Subcutaneous adipose tissue (tissue), 4 donors: Measurements from ENCODE around the gene TCERG1. TPM values are rescaled to one million over a fixed set of nuclear protein-coding genes. Genes with fewer than 3 reads are reported as not detected.

ENCODE experiments used
- small RNA-seq: library from RNA; depleted of rRNA; stranded (forward); fragments of <200 nt; gene quantifications from one replicate; pipeline ENCODE3, GENCODE V24; 2016
- total RNA-seq, 4 donors: library from RNA; depleted of rRNA; stranded (reverse); fragments of >200 nt; gene quantifications; one replicate each; pipeline ENCODE4 v1.1.0, GENCODE V29; 2016
- TF ChIP-seq, protein P1 (sequence below): fragments of 450-650 bp; IDR thresholded peaks from one replicate; pipeline ENCODE4 v1.5.1; 2016; ENCODE audit warnings: low read depth, mild to moderate bottlenecking, control low read depth, antibody characterized with exemption, moderate library complexity

TCERG1 gene
- total RNA-seq, 4 donors from 2014 or later: 41.6 to 120 (median 59.2) TPM

GRCh38 chr5:146549615-146550014 is 102.5 kb downstream of the TCERG1 start:
- TF ChIP-seq, protein P1, sequence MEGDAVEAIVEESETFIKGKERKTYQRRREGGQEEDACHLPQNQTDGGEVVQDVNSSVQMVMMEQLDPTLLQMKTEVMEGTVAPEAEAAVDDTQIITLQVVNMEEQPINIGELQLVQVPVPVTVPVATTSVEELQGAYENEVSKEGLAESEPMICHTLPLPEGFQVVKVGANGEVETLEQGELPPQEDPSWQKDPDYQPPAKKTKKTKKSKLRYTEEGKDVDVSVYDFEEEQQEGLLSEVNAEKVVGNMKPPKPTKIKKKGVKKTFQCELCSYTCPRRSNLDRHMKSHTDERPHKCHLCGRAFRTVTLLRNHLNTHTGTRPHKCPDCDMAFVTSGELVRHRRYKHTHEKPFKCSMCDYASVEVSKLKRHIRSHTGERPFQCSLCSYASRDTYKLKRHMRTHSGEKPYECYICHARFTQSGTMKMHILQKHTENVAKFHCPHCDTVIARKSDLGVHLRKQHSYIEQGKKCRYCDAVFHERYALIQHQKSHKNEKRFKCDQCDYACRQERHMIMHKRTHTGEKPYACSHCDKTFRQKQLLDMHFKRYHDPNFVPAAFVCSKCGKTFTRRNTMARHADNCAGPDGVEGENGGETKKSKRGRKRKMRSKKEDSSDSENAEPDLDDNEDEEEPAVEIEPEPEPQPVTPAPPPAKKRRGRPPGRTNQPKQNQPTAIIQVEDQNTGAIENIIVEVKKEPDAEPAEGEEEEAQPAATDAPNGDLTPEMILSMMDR: no peak

GRCh38 chr5:146553446-146553845 is 106.3 kb downstream of the TCERG1 start:
- TF ChIP-seq, protein P1: no peak

DNA sequence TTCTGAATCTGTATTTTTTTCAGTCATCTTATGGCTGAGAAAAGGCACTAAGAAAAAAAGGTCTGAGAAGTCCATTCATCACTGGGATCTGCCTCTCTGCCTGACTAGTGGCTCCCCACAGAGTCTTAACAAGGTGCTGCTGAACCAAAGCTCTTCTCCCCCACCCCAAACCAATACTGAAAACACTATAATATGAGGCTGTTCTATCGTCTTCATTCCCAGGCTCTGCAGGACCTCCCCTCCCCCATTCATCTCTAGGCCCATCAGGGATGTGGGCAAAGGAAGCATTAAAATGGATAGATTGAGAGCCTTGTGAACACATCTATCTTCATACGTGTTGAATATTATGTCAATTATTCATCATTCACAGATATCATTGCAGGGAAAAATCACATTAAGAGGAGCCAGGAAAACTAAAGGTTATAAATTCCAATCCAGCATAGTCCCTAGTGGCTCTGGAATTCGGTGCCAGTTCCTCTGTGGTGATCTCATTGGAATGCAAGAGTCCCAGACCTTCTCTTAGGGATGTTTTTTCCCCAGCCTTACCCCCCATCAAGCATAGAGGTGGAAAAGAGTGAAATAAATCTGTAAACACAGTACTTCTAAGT is 113.2 kb downstream of the TCERG1 start:
- TF ChIP-seq, protein P1: no peak

Small RNA genes lying within 50 kb of the gene (small RNA-seq; reads per million reads assigned to genes)
- gene RF02271: not detected

Other genes starting within 250 kb of the TCERG1 start
- 10 to 100 TPM; 16.0 to 29.1 (median 20.4) TPM for gene RBM27, start 243.7 kb upstream of the TCERG1 start, total RNA-seq
- under 1 TPM in 1 of 4 donors, not detected in 3; 0.44 TPM for gene POU4F3, start 108.5 kb upstream of the TCERG1 start, total RNA-seq
- not detected for gene GPR151, start 68.9 kb downstream of the TCERG1 start, total RNA-seq